Esophagus (tissue), 2 donors: Measurements from ENCODE around the gene TTC21A. TPM values are rescaled to one million over a fixed set of nuclear protein-coding genes. Genes with fewer than 3 reads are reported as not detected.

Experiments
- H3K27ac ChIP-seq, 2 donors: one replicate each; pipeline ENCODE4 v1.5.1; 2013; ENCODE audit warnings: low read depth in 2 of 2, mild to moderate bottlenecking in 2 of 2, inconsistent platforms in 1 of 2, low read length in 1 of 2, moderate library complexity in 1 of 2
- H3K27me3 ChIP-seq, 2 donors: one replicate each; pipeline ENCODE4 v1.6.1; 2013; ENCODE audit warnings: low read length in 2 of 2, control low read depth in 1 of 2, mild to moderate bottlenecking in 1 of 2; ENCODE audit not compliant: insufficient read depth in 2 of 2, control insufficient read depth in 1 of 2
- H3K36me3 ChIP-seq, 2 donors: one replicate each; pipeline ENCODE4 v1.6.1; 2013; ENCODE audit warnings: low read length in 1 of 2; ENCODE audit not compliant: control insufficient read depth in 2 of 2, insufficient read depth in 2 of 2
- H3K4me1 ChIP-seq, 2 donors: one replicate each; pipeline ENCODE4 v1.6.1; 2013; ENCODE audit warnings: low read length in 1 of 2; ENCODE audit not compliant: control insufficient read depth in 2 of 2, insufficient read depth in 2 of 2
- H3K4me3 ChIP-seq, 2 donors: one replicate each; pipeline ENCODE4 v1.5.1; 2013; ENCODE audit warnings: low read length in 2 of 2, mild to moderate bottlenecking in 2 of 2, low read depth in 1 of 2, moderate library complexity in 1 of 2
- H3K9me3 ChIP-seq, 2 donors: one replicate each; pipeline ENCODE4 v1.6.1; 2013; ENCODE audit warnings: mild to moderate bottlenecking in 2 of 2, low read depth in 1 of 2, low read length in 1 of 2, moderate library complexity in 1 of 2; ENCODE audit not compliant: control insufficient read depth in 2 of 2, insufficient read depth in 1 of 2
- WGBS, 2 donors: extraction: QIAGEN DNeasy Blood & Tissue Kit; methylation state at CpG; one replicate each; pipeline ENCODE4 v1.1.7; 2013; 5-methylcytosine and 5-hydroxymethylcytosine counted together
- polyA plus RNA-seq, 2 donors: library from polyadenylated mRNA; stranded (reverse); fragments of 200-250 nt; gene quantifications; one replicate each; pipeline ENCODE4 v1.2.3, GENCODE V29; 2013
- donor health status: healthy with polysubstance abuse.
- donor health status: Bipolar disorder and iron deficiency.

TTC21A gene
- polyA plus RNA-seq, 2 donors: 1.8 to 5.6 TPM

DNA sequence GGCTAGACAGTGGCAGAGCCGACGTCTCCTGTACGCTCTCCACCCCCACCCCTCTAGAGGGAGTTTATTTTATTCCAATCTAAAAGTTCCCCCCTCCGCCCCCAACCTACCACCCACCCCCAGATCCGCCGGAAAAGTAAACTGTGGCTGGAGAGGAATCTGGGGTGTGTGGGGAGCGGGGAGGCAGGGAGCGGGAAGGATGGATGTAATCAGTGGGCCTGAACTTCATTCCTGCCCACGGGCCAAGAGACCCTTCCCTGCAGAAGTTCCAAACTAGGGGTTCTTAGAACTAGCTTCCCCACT is 46.4 kb downstream of the TTC21A start:
- H3K9me3 ChIP-seq: no peaks in the 10 kb centered on the region
- peaks cover 7 to 26% of the 10 kb centered on the region in 2 donors for H3K4me1 ChIP-seq
- 24 to 30% methylated on average over 8 to 9 of the region's 9 CpGs for WGBS, 2 donors
- peak overlapping the region; percentile 89 to 99 for H3K4me3 ChIP-seq
- no peaks in the 10 kb centered on the region for H3K36me3 ChIP-seq
- no peaks in the 10 kb centered on the region for H3K27me3 ChIP-seq
- H3K27ac ChIP-seq: peak overlapping the region; percentile 72 to 99

- Histone ChIP-seq H3K27me3 (no peaks in the 10 kb centered on the region), H3K4me1 (peaks cover 7 to 24% of the 10 kb centered on the region in 2 donors), H3K9me3 (no peaks in the 10 kb centered on the region), H3K36me3 (no peaks in the 10 kb centered on the region), H3K27ac (peak overlapping the region; percentile 63 to 72), H3K4me3 (no peak overlapping the region)
- 56 to 57% methylated on average over 18 of the region's 18 CpGs for WGBS, 2 donors
These were observed 47.0 kb downstream of the TTC21A start for GRCh38 chr3:39154280-39155021.

GRCh38 chr3:39156421-39156820 is 48.9 kb downstream of the TTC21A start:
- Histone ChIP-seq H3K36me3 (no peaks in the 10 kb centered on the region), H3K9me3 (no peaks in the 10 kb centered on the region), H3K27ac (no peak overlapping the region), H3K27me3 (no peaks in the 10 kb centered on the region), H3K4me1 (peaks cover 0 to 7% of the 10 kb centered on the region in 2 donors), H3K4me3 (no peak overlapping the region)
- 73 to 79% methylated on average over 4 of the region's 4 CpGs for WGBS, 2 donors

- 87 to 88% methylated on average over 7 of the region's 7 CpGs for WGBS, 2 donors
- Histone ChIP-seq H3K27me3 (no peaks in the 10 kb centered on the region), H3K27ac (no peak overlapping the region), H3K36me3 (no peaks in the 10 kb centered on the region), H3K4me1 (no peaks in the 10 kb centered on the region), H3K9me3 (no peaks in the 10 kb centered on the region), H3K4me3 (no peak overlapping the region)
These were observed 49.9 kb downstream of the TTC21A start for GRCh38 chr3:39157359-39157758.

DNA sequence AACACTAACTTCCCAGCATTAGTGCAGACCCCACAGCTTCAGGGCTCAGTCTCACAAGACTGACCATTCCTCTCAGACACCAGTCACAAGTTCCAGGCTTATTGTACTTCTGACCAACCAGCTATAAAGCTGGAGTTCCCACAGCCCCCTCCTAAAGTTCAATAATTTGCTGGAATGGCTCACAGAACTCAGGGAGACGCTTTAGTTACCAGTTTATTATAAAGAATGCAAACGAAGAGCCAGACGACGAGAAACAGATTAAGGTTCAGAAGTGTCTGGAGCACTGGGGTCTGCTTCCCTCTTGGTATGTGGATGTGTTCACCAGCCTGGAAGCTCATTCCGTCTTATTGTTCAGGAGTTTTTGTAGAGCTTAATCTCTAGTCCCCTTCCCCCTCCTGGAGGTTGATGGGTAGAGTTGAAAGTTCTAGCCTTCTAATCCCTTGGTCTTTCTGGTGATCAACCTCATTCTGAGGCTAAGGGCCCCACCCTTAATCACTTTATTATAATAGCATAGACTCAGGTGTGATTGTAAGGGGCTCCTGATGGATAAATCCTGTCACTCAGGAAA is 50.8 kb downstream of the TTC21A start:
- H3K4me1 ChIP-seq: no peaks in the 10 kb centered on the region
- H3K4me3 ChIP-seq: no peak overlapping the region
- WGBS, 2 donors: 64 to 71% methylated on average over 5 of the region's 5 CpGs
- H3K27ac ChIP-seq: no peak overlapping the region
- no peaks in the 10 kb centered on the region for H3K36me3 ChIP-seq
- H3K9me3 ChIP-seq: no peaks in the 10 kb centered on the region
- H3K27me3 ChIP-seq: no peaks in the 10 kb centered on the region

DNA sequence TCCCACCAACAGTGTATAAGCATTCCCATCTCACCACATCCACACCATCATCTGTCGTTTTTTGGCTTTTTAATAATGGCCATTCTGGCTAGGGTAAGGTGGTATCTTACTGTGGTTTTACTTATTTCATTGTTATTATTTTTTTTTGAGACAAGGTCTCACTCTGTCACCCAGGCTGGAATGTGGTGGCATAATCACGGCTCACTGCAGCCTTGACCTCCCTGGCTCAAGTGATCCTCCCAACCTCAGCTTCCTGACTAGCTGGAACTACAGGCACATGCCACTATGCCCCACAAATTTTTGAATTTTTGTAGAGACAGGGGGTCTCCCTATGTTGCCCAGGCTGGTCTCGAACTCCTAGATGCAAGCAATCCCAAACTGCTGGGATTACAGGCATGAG is 56.9 kb downstream of the TTC21A start:
- H3K36me3 ChIP-seq: no peaks in the 10 kb centered on the region
- 82 to 94% methylated on average over 3 of the region's 3 CpGs for WGBS, 2 donors
- H3K27ac ChIP-seq: no peak overlapping the region
- H3K27me3 ChIP-seq: no peaks in the 10 kb centered on the region
- no peak overlapping the region for H3K4me3 ChIP-seq
- H3K9me3 ChIP-seq: no peaks in the 10 kb centered on the region
- peaks cover 0 to 2% of the 10 kb centered on the region in 2 donors for H3K4me1 ChIP-seq

GRCh38 chr3:39165518-39165917 is 58.0 kb downstream of the TTC21A start:
- Histone ChIP-seq H3K36me3 (no peaks in the 10 kb centered on the region), H3K4me1 (peaks cover 0 to 2% of the 10 kb centered on the region in 2 donors), H3K4me3 (no peak overlapping the region), H3K9me3 (no peaks in the 10 kb centered on the region), H3K27me3 (no peaks in the 10 kb centered on the region), H3K27ac (no peak overlapping the region)
- WGBS, 2 donors: 73 to 75% methylated on average over 1 of the region's 1 CpG

DNA sequence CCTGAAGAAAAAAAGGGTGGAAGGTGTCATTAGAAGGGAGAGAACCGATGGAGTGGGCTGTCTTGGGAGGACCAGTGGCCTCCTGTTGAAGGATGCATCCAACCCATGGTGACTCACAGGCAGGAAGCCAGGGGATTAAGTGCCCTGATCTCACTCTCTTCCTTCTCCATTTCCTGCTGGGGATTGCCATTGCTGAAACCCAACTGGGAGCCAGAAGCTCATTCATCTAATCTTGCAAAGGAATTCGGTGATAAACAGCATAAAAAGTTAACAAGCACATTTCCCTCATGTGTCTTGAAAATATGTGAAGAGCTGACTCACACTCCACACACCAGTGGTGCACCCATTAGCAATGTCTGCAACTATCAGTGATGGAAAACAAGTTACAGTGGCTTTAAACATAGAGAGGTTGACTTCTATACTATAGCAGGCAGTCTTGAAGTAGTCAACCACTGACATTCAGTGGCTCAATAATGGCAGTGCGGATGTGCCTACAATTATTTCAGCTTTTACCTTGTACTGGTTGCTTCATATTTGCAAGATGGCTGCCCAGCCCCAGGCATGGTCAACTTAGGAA is 58.7 kb downstream of the TTC21A start:
- no peak overlapping the region for H3K4me3 ChIP-seq
- 56 to 59% methylated on average over 3 of the region's 3 CpGs for WGBS, 2 donors
- peaks cover 0 to 2% of the 10 kb centered on the region in 2 donors for H3K4me1 ChIP-seq
- H3K36me3 ChIP-seq: no peaks in the 10 kb centered on the region
- peak overlapping the region in 1 of 2 donors; percentile 26 for H3K27ac ChIP-seq
- H3K27me3 ChIP-seq: no peaks in the 10 kb centered on the region
- H3K9me3 ChIP-seq: no peaks in the 10 kb centered on the region

- H3K4me3 ChIP-seq: no peak overlapping the region
- 41 to 50% methylated on average over 1 of the region's 1 CpG for WGBS, 2 donors
- H3K36me3 ChIP-seq: no peaks in the 10 kb centered on the region
These were observed 59.6 kb downstream of the TTC21A start for GRCh38 chr3:39166932-39167532.

More at GRCh38 chr3:39166932-39167532, 59.6 kb downstream of the TTC21A start:
- H3K27ac ChIP-seq: no peak overlapping the region
- H3K9me3 ChIP-seq: no peaks in the 10 kb centered on the region
- H3K27me3 ChIP-seq: no peaks in the 10 kb centered on the region
- peaks cover 0 to 2% of the 10 kb centered on the region in 2 donors for H3K4me1 ChIP-seq
